WERI-Rb-1 (cell line): Measurements from ENCODE around the gene FBXL14.

Source experiments
- DNase-seq: peaks from one replicate; pipeline ENCODE4 v3.0.0-alpha.2; 2020
- H3K27ac ChIP-seq: fragments of 250-450 bp; sonication (Bioruptor Pico); 2 replicates; pipeline ENCODE4 v1.5.1; 2020; ENCODE audit warnings: mild to moderate bottlenecking, moderate library complexity
- H3K27me3 ChIP-seq: fragments of 250-450 bp; sonication (Bioruptor Pico); 2 replicates; pipeline ENCODE4 v1.5.1; 2021; ENCODE audit warnings: mild to moderate bottlenecking, low read depth, moderate library complexity; ENCODE audit not compliant: insufficient read depth, severe bottlenecking
- H3K36me3 ChIP-seq: fragments of 250-450 bp; sonication (Bioruptor Pico); 2 replicates; pipeline ENCODE4 v1.5.1; 2020; ENCODE audit warnings: mild to moderate bottlenecking, moderate library complexity
- H3K4me3 ChIP-seq: 2 replicates; pipeline ENCODE4 v1.5.1; 2011; ENCODE audit warnings: low read depth, mild to moderate bottlenecking, control low read depth, low read length
- H3K9me3 ChIP-seq: fragments of 250-450 bp; sonication (Bioruptor Pico); 2 replicates; pipeline ENCODE4 v1.5.1; 2021; ENCODE audit warnings: mild to moderate bottlenecking, moderate library complexity; ENCODE audit not compliant: severe bottlenecking
- CTCF ChIP-seq: IDR thresholded peaks from 2 replicates; pipeline ENCODE4 v1.5.1; 2011; ENCODE audit warnings: low read depth, mild to moderate bottlenecking, control low read depth, inconsistent platforms, low read length

FBXL14 gene

GRCh38 chr12:1594261-1595025 lies at the start of gene FBXL14:
Gene FBXL14, minus strand, starts transcription at chr12:1594581. Its CDS starts 515 bp downstream, at chr12:1594066.
- Histone ChIP-seq H3K27ac (peak within 1 kb of the TSS; percentile 82), H3K9me3 (no peaks in the 10 kb centered on the region), H3K36me3 (peaks cover 9% of the 10 kb centered on the region), H3K4me3 (peak within 1 kb of the TSS; percentile 60), H3K27me3 (no peaks in the 10 kb centered on the region)
- no peak for TF ChIP-seq CTCF
- DNase-seq = peak; percentile 92

- no peak overlapping the region for H3K4me3 ChIP-seq
- H3K27ac ChIP-seq = peak overlapping the region; percentile 65
- no peaks in the 10 kb centered on the region for H3K27me3 ChIP-seq
- DNase-seq = peak; percentile 59
- no peaks in the 10 kb centered on the region for H3K36me3 ChIP-seq
- H3K9me3 ChIP-seq = no peaks in the 10 kb centered on the region
- TF ChIP-seq CTCF = no peak
These were observed 49.6 kb upstream of the FBXL14 start for GRCh38 chr12:1643905-1644533.

GRCh38 chr12:1643043-1643442 lies 48.7 kb upstream of the FBXL14 start:
- no peak overlapping the region for H3K4me3 ChIP-seq
- H3K9me3 ChIP-seq = no peaks in the 10 kb centered on the region
- no peak for DNase-seq
- TF ChIP-seq CTCF = no peak
- H3K27me3 ChIP-seq = no peaks in the 10 kb centered on the region
- no peak overlapping the region for H3K27ac ChIP-seq
- H3K36me3 ChIP-seq = no peaks in the 10 kb centered on the region

- H3K9me3 ChIP-seq = no peaks in the 10 kb centered on the region
- no peak for TF ChIP-seq CTCF
These were observed 48.1 kb upstream of the FBXL14 start for GRCh38 chr12:1642513-1642912.

GRCh38 chr12:1640328-1641234 lies 46.2 kb upstream of the FBXL14 start:
- Histone ChIP-seq H3K27ac (peak overlapping the region; percentile 51), H3K36me3 (no peaks in the 10 kb centered on the region), H3K27me3 (no peaks in the 10 kb centered on the region), H3K4me3 (no peak overlapping the region), H3K9me3 (no peaks in the 10 kb centered on the region)
- no peak for DNase-seq
- TF ChIP-seq CTCF = no peak

More at GRCh38 chr12:1642513-1642912, 48.1 kb upstream of the FBXL14 start:
- Histone ChIP-seq H3K27me3 (no peaks in the 10 kb centered on the region), H3K4me3 (no peak overlapping the region), H3K27ac (no peak overlapping the region), H3K36me3 (no peaks in the 10 kb centered on the region)
- no peak for DNase-seq
